Ovary (tissue), 9 donors: ENCODE results near the gene SPDEF. TPM values are rescaled to one million over a fixed set of nuclear protein-coding genes. Genes with fewer than 3 reads are reported as not detected.

Experiments used
- DNase-seq, 5 donors: peaks; one replicate each; pipeline ENCODE4 v3.0.0-alpha.2; 2019 to 2020
- H3K27ac ChIP-seq, 2 donors: fragments of 200-600 bp; one replicate each; pipeline versions ENCODE4 v1.5.1 to v1.8.0; 2019 to 2022
- H3K27me3 ChIP-seq: fragments of 200-600 bp; one replicate; pipeline ENCODE4 v1.8.0; 2022
- H3K36me3 ChIP-seq: fragments of 200-600 bp; sonication (generic); one replicate; pipeline ENCODE4 v1.5.1; 2019
- H3K4me1 ChIP-seq: one replicate; pipeline ENCODE4 v1.8.1; 2013; ENCODE audit warnings: mild to moderate bottlenecking, moderate library complexity; ENCODE audit not compliant: insufficient read depth
- H3K4me3 ChIP-seq: fragments of 200-600 bp; sonication (generic); one replicate; pipeline ENCODE4 v1.5.1; 2017
- H3K9me3 ChIP-seq, 2 donors: fragments of 200-600 bp in 1 of 2; sonication (generic) in 1 of 2; one replicate each; pipeline versions ENCODE4 v1.5.1 to v1.8.1; 2013 to 2019; ENCODE audit warnings: mild to moderate bottlenecking in 1 of 2, moderate library complexity in 1 of 2
- CTCF ChIP-seq, 3 donors: fragments of 450-650 bp in 2 of 3; fragments of 200-600 bp in 1 of 3; IDR thresholded peaks; one replicate each; pipeline versions ENCODE4 v1.5.1 to v1.8.0; 2016 to 2022; ENCODE audit warnings: antibody characterized with exemption in 3 of 3, mild to moderate bottlenecking in 1 of 3
- EP300 ChIP-seq: sonication (generic); formaldehyde crosslinking; IDR thresholded peaks from one replicate; pipeline ENCODE4 v1.6.1; 2017; ENCODE audit warnings: antibody characterized with exemption
- POLR2A ChIP-seq: fragments of 450-650 bp; IDR thresholded peaks from one replicate; pipeline ENCODE4 v1.6.1; 2017; ENCODE audit warnings: antibody characterized with exemption, mild to moderate bottlenecking, moderate library complexity
- WGBS, 3 donors: extraction: QIAGEN DNeasy Blood & Tissue Kit in 1 of 3; methylation state at CpG; one replicate each; pipeline versions ENCODE4 v1.1.5 to v1.1.7; 2013 to 2017; 5-methylcytosine and 5-hydroxymethylcytosine counted together
- intact Hi-C, 4 donors: fragments of 100-400 bp; cut with DNase I; formaldehyde crosslinking; loops; one replicate each; pipeline versions ENCODE4 v1.11.0 to v1.15.1; 2022 to 2023
- polyA plus RNA-seq, 2 donors: library from polyadenylated mRNA; stranded (reverse); fragments of 200-250 nt in 1 of 2; fragments of 350-450 nt in 1 of 2; fragmentation: Illumina TruSeq in 1 of 2; extraction: RNeasy Lipid Tissue Mini Kit (QIAGEN cat#74804) in 1 of 2; gene quantifications; one replicate each; pipeline ENCODE4 v1.2.3, GENCODE V29; 2013 to 2014
- total RNA-seq, 7 donors: library from RNA; depleted of rRNA in 2 of 7; stranded (reverse); fragments of >200 nt in 2 of 7; fragmentation: NEBNext Ultra II Directional in 3 of 7; extraction: Animal tissue kit (Norgen Biotek cat#: 25700) in 3 of 7; gene quantifications; one replicate each; pipeline versions ENCODE4 v1.1.0 to v1.2.4, GENCODE V29; 2016 to 2023
- donor health status: DM: no; HTN: no; CAD: no; lungs with moderate emphysema.
- donor health status: DM: no; HTN: no; CAD: no.
- donor health status: Bipolar disorder and iron deficiency.
- donor health status: DM: yes; HTN: yes; CAD: no.
- donor health status: DM: no; HTN: no; CAD: no.
- donor health status: DM: yes; HTN: yes; CAD: no.

SPDEF gene
- total and polyA plus RNA-seq, 9 donors = 0.11 to 1.6 (median 0.56) TPM; not detected in 3

- Histone ChIP-seq H3K27me3 (no peaks in the 10 kb centered on the region), H3K27ac (no peak overlapping the region), H3K4me3 (no peak overlapping the region), H3K36me3 (no peaks in the 10 kb centered on the region), H3K4me1 (no peaks in the 10 kb centered on the region), H3K9me3 (no peaks in the 10 kb centered on the region)
- intact Hi-C loops = loop anchor here in 2 of 4 donors (5.0 kb wide), 1 partner anchor 79 kb away; no protein-coding TSS in a partner anchor
- WGBS, 3 donors = 78 to 84% (median 81%) methylated on average over 12 of the region's 12 CpGs
- TF ChIP-seq EP300 (no peak), CTCF (IDR thresholded peaks at IDR 0.05) (no peak), POLR2A (no peak)
- DNase-seq = peak in 1 of 5 donors; percentile 29
Measured at GRCh38 chr6:34527751-34528670, 28.1 kb downstream of the SPDEF start.

GRCh38 chr6:34526992-34527728 lies 29.0 kb downstream of the SPDEF start:
- DNase-seq = peak; percentile 95 to 98 (median 97)
- TF ChIP-seq CTCF (IDR thresholded peaks at IDR 0.05) (peak; percentile 38 to 86 (median 75)), EP300 (no peak), POLR2A (no peak)
- intact Hi-C loops = loop anchor here in 2 of 4 donors (5.0 kb wide), 1 partner anchor 80 kb away; no protein-coding TSS in a partner anchor
- H3K4me1 ChIP-seq = no peaks in the 10 kb centered on the region
- no peaks in the 10 kb centered on the region for H3K36me3 ChIP-seq
- WGBS, 3 donors = 2 to 6% (median 2%) methylated on average over 34 to 53 of the region's 53 CpGs
- no peaks in the 10 kb centered on the region for H3K27me3 ChIP-seq
- H3K9me3 ChIP-seq = no peaks in the 10 kb centered on the region
- peak overlapping the region in 1 of 2 donors; percentile 29 for H3K27ac ChIP-seq
- H3K4me3 ChIP-seq = peak overlapping the region; percentile 23

DNA sequence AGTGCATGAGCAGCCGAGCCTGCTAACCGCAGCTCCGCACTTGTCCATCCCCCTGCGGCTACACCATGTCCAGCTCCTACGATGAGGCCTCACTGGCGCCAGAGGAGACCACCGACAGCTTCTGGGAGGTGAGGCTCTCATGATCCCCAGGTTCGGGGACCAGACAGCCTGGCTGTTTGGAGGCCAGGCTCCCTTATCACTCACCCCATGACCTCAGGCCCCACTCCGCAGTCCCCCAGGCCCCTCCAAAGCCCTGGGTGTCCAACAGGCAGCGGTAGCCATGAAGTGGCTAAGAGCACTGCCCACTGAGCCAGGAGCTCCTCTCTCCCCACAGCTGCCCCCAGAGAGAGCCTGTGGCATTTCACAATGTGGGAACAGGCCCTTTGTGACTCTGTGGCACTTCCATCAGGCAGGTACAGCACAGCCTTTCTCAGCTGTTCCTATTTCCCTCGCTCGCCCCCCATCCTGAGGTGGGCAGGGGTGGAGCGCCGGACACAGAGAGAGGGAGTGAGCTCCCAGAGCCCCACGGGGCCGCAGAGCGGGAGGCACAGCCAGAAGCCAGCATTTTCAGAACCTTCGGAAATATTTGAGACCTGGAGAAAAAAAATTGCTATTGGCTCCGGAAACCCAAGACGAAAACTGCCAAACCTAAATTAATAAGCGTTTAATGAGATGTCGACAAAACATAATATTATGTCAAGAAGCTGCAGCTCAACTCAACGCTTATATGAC lies 29.7 kb downstream of the SPDEF start:
- H3K36me3 ChIP-seq = no peaks in the 10 kb centered on the region
- intact Hi-C loops = loop anchor here in 2 of 4 donors (5.0 kb wide), 1 partner anchor 81 kb away; no protein-coding TSS in a partner anchor
- peak; percentile 40 to 66 (median 57) for DNase-seq
- no peaks in the 10 kb centered on the region for H3K27me3 ChIP-seq
- 48 to 49% (median 48%) methylated on average over 22 to 23 of the region's 23 CpGs for WGBS, 3 donors
- H3K4me3 ChIP-seq = peak overlapping the region; percentile 23
- H3K27ac ChIP-seq = peak overlapping the region in 1 of 2 donors; percentile 29
- H3K4me1 ChIP-seq = no peaks in the 10 kb centered on the region
- H3K9me3 ChIP-seq = no peaks in the 10 kb centered on the region
- TF ChIP-seq EP300 (no peak), POLR2A (no peak), CTCF (IDR thresholded peaks at IDR 0.05) (no peak)
